ENCODE measurements around the gene VASH1.
A peak's percentile ranks its signal among the peaks of the same experiment; 100 is the strongest.

DNA sequence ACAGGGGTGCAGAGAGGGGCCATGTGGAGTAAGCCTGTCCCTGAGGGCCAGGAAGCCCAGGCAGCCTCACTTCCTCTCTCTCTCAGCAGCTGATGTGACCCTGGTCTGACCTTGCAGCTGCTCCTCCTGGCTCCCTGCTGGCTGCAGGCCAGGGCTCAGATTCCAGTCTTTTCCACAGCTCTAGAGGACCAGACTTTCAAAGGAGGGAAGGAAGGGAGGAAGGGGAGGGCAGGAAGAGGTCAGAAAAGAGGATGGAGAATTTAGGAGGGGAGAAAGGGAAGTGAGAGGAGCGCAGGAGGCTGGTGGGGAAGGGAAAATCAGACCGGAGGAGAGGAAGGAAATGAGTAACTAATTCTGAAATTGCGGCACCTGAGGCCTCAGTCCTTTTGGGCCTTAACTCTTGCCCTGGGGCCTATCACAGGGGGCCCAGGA is 40.9 kb upstream of the VASH1 start:
- TF ChIP-seq POLR2A (IDR thresholded peaks at IDR 0.05; ENCODE audit: low read depth, low read length) (no peak), POLR2AphosphoS5 (IDR thresholded peaks at IDR 0.05; ENCODE audit: insufficient read depth, low read depth, low read length) (peak; percentile 75), MAX (IDR thresholded peaks at IDR 0.05; ENCODE audit: insufficient read depth, insufficient read length) (no peak)
- TF ChIP-seq, protein P1, sequence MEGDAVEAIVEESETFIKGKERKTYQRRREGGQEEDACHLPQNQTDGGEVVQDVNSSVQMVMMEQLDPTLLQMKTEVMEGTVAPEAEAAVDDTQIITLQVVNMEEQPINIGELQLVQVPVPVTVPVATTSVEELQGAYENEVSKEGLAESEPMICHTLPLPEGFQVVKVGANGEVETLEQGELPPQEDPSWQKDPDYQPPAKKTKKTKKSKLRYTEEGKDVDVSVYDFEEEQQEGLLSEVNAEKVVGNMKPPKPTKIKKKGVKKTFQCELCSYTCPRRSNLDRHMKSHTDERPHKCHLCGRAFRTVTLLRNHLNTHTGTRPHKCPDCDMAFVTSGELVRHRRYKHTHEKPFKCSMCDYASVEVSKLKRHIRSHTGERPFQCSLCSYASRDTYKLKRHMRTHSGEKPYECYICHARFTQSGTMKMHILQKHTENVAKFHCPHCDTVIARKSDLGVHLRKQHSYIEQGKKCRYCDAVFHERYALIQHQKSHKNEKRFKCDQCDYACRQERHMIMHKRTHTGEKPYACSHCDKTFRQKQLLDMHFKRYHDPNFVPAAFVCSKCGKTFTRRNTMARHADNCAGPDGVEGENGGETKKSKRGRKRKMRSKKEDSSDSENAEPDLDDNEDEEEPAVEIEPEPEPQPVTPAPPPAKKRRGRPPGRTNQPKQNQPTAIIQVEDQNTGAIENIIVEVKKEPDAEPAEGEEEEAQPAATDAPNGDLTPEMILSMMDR (IDR thresholded peaks at IDR 0.05; ENCODE audit: extremely low read depth in 1 of 2, insufficient read depth in 1 of 2, low read depth in 1 of 2, low read length in 2 of 2): no peak
